H1 (cell line): ENCODE measurements around the gene HOXD10. TPM values are rescaled to one million over a fixed set of nuclear protein-coding genes. Genes with fewer than 3 reads are reported as not detected.

Experiments
- ASH2L ChIP-seq: fragments of 200-600, 300-600 bp; sonication (generic); IDR thresholded peaks from one replicate; pipeline ENCODE4 v1.7.1; 2017; ENCODE audit warnings: low read length
- CBX8 ChIP-seq: fragments of 300-800, 300-1000 bp; sonication (generic); IDR thresholded peaks from 2 replicates; pipeline ENCODE4 v1.7.1; 2016; ENCODE audit warnings: low read depth, low read length, borderline replicate concordance
- CHD2 ChIP-seq: IDR thresholded peaks from 2 replicates; pipeline ENCODE4 v1.6.1; 2012; ENCODE audit warnings: low read length, improper control_type of control experiment
- CREB1 ChIP-seq: IDR thresholded peaks from 2 replicates; pipeline ENCODE4 v1.6.1; 2012; ENCODE audit warnings: inconsistent platforms
- E2F6 ChIP-seq: IDR thresholded peaks from 2 replicates; pipeline ENCODE4 v1.6.1; 2012; ENCODE audit warnings: inconsistent platforms
- EP300 ChIP-seq, 2 experiments: IDR thresholded peaks; 1 replicate in 1 of 2; 2 replicates in 1 of 2; pipeline ENCODE4 v1.6.1; 2011 to 2012; ENCODE audit warnings: low read depth in 2 of 2, low read length in 2 of 2, mild to moderate bottlenecking in 2 of 2, borderline replicate concordance in 1 of 2, inconsistent platforms in 1 of 2, moderate library complexity in 1 of 2
- EZH2 ChIP-seq: fragments of 200-600 bp; sonication (generic); IDR thresholded peaks from 2 replicates; pipeline ENCODE4 v1.7.1; 2012; ENCODE audit warnings: low read depth, mild to moderate bottlenecking, moderate library complexity, low read length, inconsistent platforms; ENCODE audit not compliant: severe bottlenecking
- JUN ChIP-seq: IDR thresholded peaks from 2 replicates; pipeline ENCODE4 v1.6.1; 2011; ENCODE audit warnings: low read depth, mild to moderate bottlenecking, improper control_type of control experiment, low read length
- KDM4A ChIP-seq: IDR thresholded peaks from one replicate; pipeline ENCODE4 v1.7.1; 2012; ENCODE audit warnings: low read depth, mild to moderate bottlenecking, moderate library complexity, low read length, inconsistent platforms; ENCODE audit not compliant: severe bottlenecking
- KDM5A ChIP-seq: fragments of 200-600 bp; IDR thresholded peaks from 2 replicates; pipeline ENCODE4 v1.7.1; 2012; ENCODE audit warnings: mild to moderate bottlenecking, low read length, inconsistent platforms, mixed read lengths
- NRF1 ChIP-seq: IDR thresholded peaks from 2 replicates; pipeline ENCODE4 v1.6.1; 2011; ENCODE audit warnings: mild to moderate bottlenecking, low read depth, low read length, improper control_type of control experiment
- POU5F1 ChIP-seq: IDR thresholded peaks from 2 replicates; pipeline ENCODE4 v1.6.1; 2011; ENCODE audit warnings: low read depth, mild to moderate bottlenecking, low read length, moderate library complexity
- RFX5 ChIP-seq: IDR thresholded peaks from 2 replicates; pipeline ENCODE4 v1.6.1; 2011; ENCODE audit warnings: low read depth, low read length, improper control_type of control experiment, borderline replicate concordance
- SAP30 ChIP-seq: fragments of 300-600 bp; sonication (generic); IDR thresholded peaks from 2 replicates; pipeline ENCODE4 v1.7.1; 2012; ENCODE audit warnings: low read length, moderate library complexity, mild to moderate bottlenecking, inconsistent platforms; ENCODE audit not compliant: insufficient read depth, insufficient replicate concordance
- SP2 ChIP-seq: IDR thresholded peaks from 2 replicates; pipeline ENCODE4 v1.6.1; 2012; ENCODE audit warnings: mild to moderate bottlenecking, low read length, inconsistent platforms
- SP4 ChIP-seq: IDR thresholded peaks from 2 replicates; pipeline ENCODE4 v1.6.1; 2012; ENCODE audit warnings: low read length, inconsistent platforms
- TAF1 ChIP-seq: IDR thresholded peaks from 2 replicates; pipeline ENCODE4 v1.6.1; 2011; ENCODE audit warnings: mild to moderate bottlenecking, low read depth, low read length
- TBP ChIP-seq: IDR thresholded peaks from 2 replicates; pipeline ENCODE4 v1.6.1; 2011; ENCODE audit warnings: low read depth, low read length, improper control_type of control experiment
- polyA plus RNA-seq, 7 experiments: library from polyadenylated mRNA; depleted of rRNA in 3 of 7; stranded (reverse) in 5 of 7; unstranded in 2 of 7; fragments of >200 nt in 5 of 7; fragments of 200-250 nt in 2 of 7; gene quantifications; 1 replicate in 5 of 7; 2 replicates in 1 of 7; 4 replicates in 1 of 7; pipeline versions ENCODE4 v1.2.1 to v1.2.3, GENCODE V29; 2011 to 2013; ENCODE audit warnings: missing spikeins in 2 of 7, mixed read lengths in 2 of 7
- total RNA-seq: library from RNA; stranded (reverse); fragmentation: NEBNext Ultra II Directional; extraction: Animal tissue kit (Norgen Biotek cat#: 25700); gene quantifications from 2 replicates; pipeline ENCODE4 v1.2.1, GENCODE V29; 2021
- TF ChIP-seq, protein P1 (sequence below): IDR thresholded peaks from 2 replicates; pipeline ENCODE4 v1.6.1; 2011; ENCODE audit warnings: low read depth, mild to moderate bottlenecking, low read length; ENCODE audit not compliant: insufficient read depth
- TF ChIP-seq, protein P2 (sequence below), 3 experiments: IDR thresholded peaks; 1 replicate in 2 of 3; 2 replicates in 1 of 3; pipeline versions ENCODE4 v1.5.1 to v1.6.1; 2011; ENCODE audit warnings: low read length in 3 of 3, mild to moderate bottlenecking in 3 of 3, inconsistent platforms in 2 of 3, low read depth in 1 of 3, moderate library complexity in 1 of 3; ENCODE audit not compliant: insufficient read depth in 1 of 3; ENCODE audit errors: control extremely low read depth in 1 of 3

The HOXD10 gene
- total and polyA plus RNA-seq, 2 of the 8 experiments (the other 6 are each of a cell fraction or from before 2014, with no cell fraction given), result not detected

DNA sequence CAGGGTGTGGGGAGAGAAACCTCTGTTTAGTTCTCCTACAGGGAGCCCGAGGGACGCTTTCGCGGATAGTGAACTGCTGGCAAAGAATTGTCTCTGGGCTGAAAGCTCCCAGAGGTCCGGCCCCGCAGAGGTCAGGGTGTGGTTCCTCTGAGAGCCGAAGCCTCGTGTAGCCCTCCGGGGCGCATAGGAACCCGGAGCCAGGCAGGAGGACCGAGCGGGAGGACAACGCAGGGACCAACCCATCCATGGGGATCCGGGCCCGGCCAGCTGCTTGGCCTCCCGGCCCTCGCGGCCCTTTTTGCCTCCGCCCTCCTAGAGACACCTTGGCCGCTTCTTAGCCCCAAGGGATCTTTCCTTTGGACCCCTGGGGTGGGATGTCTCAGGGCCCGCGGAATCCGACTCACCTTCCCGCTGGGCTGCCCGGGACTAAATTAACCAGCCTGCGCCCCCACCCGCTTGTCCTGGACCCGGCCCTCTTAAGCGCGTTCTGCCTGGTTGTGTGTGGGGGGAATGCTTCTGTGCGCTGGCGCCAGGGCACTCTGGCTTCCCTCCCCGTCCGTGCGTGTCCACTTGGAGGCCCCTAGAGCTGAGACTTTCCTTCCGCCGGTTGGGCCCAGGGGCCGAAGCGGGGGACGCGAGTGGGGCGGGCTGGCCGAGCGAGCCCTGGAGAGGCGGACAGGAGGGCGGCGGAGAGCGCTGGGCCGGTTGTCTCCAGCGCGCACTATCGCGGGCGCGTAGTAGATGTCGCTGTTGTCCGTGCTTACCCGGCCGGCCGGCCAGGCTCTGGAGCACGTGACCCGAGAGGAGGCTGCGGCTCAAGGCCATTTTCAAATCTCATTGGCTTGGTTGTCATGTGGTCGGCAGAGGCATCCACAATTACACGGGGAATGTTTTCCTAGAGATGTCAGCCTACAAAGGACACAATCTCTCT is at the start of gene HOXD10 (continued):
- no peak for TF ChIP-seq EP300 (IDR thresholded peaks at IDR 0.05; ENCODE audit: borderline replicate concordance in 1 of 2, low read depth in 2 of 2, low read length in 2 of 2)
- no peak for TF ChIP-seq KDM4A
- no peak for TF ChIP-seq TAF1
- TF ChIP-seq ASH2L, result peak; percentile 29
- peak; percentile 86 for TF ChIP-seq EZH2
- peak; percentile 17; the same call in 1 of the 2 replicates for TF ChIP-seq CBX8
- no peak for TF ChIP-seq NRF1
- no peak for TF ChIP-seq JUN
- TF ChIP-seq CREB1, result peak; percentile 70
- TF ChIP-seq, protein P1, sequence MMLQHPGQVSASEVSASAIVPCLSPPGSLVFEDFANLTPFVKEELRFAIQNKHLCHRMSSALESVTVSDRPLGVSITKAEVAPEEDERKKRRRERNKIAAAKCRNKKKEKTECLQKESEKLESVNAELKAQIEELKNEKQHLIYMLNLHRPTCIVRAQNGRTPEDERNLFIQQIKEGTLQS, result peak; percentile 80
- TF ChIP-seq, protein P2, sequence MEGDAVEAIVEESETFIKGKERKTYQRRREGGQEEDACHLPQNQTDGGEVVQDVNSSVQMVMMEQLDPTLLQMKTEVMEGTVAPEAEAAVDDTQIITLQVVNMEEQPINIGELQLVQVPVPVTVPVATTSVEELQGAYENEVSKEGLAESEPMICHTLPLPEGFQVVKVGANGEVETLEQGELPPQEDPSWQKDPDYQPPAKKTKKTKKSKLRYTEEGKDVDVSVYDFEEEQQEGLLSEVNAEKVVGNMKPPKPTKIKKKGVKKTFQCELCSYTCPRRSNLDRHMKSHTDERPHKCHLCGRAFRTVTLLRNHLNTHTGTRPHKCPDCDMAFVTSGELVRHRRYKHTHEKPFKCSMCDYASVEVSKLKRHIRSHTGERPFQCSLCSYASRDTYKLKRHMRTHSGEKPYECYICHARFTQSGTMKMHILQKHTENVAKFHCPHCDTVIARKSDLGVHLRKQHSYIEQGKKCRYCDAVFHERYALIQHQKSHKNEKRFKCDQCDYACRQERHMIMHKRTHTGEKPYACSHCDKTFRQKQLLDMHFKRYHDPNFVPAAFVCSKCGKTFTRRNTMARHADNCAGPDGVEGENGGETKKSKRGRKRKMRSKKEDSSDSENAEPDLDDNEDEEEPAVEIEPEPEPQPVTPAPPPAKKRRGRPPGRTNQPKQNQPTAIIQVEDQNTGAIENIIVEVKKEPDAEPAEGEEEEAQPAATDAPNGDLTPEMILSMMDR (IDR thresholded peaks at IDR 0.05; ENCODE audit: control extremely low read depth in 1 of 3, insufficient read depth in 1 of 3, low read depth in 1 of 3, low read length in 3 of 3), result peak; percentile 58 to 73 (median 62)
- no peak for TF ChIP-seq RFX5
- no peak for TF ChIP-seq POU5F1
- no peak for TF ChIP-seq SAP30
- no peak for TF ChIP-seq TBP
- TF ChIP-seq CHD2, result peak; percentile 22; the same call in 1 of the 2 replicates
- no peak for TF ChIP-seq SP2
- peak; percentile 63 for TF ChIP-seq E2F6
- no peak for TF ChIP-seq SP4
- TF ChIP-seq KDM5A, result no peak
